GM19455 (cell line): ENCODE data around the gene MST1.
"Not testable (repeated sequence)": the region's sequence is repeated elsewhere in the genome, so short reads cannot be mapped to it uniquely, and the experiment has no call there.

ENCODE experiments used
- ATAC-seq: cut with Tn5 transposase; IDR thresholded peaks from one replicate; pipeline ENCODE4 v1.9.1; 2021; ENCODE audit not compliant: unreplicated experiment

Gene MST1

DNA sequence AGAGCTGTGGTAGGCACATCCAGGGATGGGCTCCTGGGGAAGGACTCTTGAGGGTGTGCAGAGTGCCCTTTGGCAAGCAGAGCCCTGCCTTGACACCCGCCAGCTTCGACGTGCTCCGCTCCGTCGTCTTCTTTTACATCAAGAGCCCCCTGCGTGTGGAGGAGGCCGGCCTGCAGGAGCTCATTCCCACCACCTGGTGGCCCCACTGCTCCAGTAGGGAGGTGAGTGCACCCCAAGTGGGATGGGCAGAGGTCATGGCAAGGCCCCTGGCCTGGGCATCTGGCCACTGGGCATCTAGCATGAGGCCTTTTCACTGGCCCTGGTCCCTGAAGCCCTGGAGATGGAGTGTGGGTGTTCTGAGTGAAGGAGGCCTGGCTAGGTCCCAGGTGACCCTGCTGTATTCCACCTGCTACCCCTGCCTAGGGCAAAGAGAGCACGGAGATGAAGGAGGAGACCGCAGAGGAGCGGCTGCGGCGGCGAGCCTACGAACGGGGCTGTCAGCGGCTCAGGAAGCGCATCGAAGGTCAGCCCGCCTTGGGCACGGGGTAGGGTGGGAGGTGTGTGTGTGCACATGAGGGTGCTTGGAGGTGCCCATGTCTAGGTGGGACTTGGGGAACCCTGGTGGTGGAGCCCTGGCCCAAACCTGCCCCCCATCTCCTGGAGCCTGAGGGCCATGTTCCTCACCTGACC, 12.3 kb upstream of the MST1 start:
- ATAC-seq: no peak

DNA sequence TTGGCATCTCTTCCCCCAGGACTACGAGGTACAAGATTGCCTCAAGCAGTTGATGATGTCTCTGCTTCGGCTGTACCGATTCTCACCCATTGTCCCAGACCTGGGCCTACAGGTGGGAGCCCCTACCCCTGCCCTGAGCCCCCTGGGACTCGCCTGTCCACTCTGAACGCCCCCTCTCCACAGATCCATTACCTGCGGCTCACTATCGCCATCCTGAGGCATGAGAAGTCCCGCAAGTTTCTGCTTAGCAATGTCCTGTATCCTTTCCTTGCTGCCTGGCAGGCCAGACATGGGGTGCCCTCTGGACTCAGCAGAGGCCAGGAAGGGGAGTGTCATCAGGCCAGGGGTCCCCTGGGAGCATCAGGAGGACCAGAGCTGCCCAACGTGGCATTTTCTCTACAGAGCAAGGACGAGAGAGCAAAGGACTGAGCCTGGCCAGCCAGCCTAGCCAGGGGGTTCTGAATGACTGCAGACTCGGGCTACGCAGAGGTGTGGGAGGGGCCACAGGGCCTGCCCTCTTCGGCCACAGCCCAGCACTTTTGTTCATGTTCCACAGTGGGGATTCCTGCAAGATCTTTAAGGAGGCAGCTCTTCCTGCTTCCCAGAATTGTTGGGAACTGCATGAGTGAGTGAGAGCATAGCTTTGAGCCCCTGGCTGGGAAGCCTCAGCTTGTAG, 11.3 kb upstream of the MST1 start:
- ATAC-seq: no peak

- ATAC-seq: no peak
Measured at GRCh38 chr3:49700014-49700413, 10.7 kb upstream of the MST1 start.

DNA sequence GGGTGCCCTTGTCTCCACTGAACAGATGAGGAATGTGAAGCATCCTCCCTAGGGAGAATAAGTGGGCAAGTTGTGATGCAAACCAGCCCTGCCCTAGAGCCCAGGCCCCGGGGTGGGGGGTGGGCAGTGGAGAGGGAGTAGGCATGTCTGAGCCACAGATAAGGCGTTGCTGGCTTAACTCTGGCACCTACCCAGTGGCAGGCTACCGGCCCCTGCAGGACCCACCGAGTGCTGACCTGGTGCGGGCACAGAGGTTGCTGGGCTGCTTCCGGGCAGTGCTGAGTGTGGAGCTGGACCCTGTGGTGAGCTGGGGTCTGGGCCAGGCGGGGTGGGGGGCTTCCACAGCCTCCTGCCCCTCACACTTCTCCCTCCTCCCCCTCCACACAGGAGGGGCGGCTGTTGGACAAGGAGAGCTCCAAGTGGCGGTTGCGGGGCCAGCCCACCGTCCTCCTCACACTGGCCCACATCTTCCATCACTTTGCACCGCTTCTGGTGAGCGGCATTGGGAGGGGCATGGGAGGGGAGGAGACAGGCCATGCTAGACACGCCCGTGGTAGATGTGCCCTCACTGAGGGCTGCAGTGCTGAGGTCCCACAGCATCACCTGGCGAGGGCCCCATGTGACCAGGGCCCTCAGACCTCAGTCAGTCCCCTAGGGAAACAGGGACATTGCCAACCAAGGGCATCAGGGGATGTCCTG, 10.2 kb upstream of the MST1 start:
- no peak for ATAC-seq

GRCh38 chr3:49695350-49696015, 6.2 kb upstream of the MST1 start:
- ATAC-seq: not testable (repeated sequence)

GRCh38 chr3:49694409-49695070, 5.3 kb upstream of the MST1 start:
- ATAC-seq: not testable (repeated sequence)

DNA sequence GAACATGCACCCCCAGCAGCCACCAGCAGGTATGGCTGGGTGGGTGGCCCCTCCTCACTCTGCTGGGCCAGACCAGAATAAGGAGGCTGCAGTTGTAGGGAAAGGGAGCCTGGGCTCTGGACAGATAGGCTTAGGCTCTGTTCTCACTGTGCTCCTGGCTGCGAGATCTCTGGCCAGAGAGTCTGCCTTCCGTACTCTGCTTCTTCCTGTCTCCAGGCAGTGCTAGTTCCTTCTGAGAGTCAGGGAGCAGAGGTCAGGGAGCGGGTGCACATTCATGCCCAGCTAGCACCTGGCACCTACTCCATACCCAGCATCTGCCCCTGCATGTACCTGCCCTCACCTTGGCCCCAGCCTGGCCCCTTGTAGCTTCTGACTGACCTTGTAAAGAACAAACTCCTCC, 2.2 kb upstream of the MST1 start:
- ATAC-seq: not testable (repeated sequence)

DNA sequence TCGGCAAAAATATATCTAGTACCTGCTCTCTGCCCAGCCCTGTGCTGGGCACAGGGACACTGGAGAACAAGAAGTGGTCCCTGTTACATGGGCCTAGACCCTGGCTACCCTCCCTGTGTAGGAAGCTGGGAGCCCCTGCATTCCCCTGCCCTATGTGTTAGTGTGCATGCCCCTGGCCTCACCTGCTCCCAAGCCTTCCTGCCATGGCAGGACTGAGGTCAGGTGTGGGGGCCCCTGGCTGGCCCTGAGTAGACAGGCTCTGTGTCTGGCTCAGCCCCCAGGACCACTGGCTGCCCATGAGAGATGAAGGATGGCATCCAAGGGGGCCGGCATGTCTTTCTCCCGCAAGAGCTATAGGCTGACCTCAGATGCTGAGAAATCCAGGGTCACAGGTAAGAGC, 1.6 kb upstream of the MST1 start:
- ATAC-seq: not testable (repeated sequence)

DNA sequence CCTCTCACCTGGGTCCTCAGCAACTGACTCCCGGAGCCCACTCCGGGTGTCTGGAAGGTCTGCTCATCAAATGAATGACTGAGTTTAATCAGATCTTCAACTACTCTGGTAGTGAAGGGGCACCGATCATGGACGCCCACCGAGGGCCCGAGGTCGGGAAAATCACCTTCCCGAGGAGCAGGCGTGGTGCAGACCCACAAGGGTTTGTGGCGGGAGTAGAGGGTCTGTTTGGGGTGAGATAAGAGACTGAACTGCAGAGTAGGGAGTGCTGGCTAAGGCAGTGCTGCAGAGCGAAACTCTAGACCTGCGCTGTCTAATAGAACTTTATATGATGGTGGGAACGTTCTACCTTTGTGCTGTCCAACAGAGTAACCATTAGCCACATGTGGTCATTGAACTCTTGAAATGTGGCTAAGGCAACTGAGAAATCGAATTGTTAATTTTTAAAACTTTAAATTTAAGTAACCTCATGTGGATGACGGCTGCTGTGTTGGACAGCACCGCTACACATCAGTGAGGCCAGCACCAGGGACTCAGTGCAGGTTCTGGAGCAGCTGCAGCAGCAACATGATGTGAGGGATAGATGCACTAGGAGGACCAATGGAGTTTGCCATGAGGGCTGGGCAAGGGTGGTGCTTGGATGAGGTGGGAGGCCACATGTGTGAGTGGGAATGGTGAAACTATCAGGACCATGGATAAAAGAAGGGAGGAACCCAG, 792 bp upstream of the MST1 start:
- not testable (repeated sequence) for ATAC-seq

- not testable (repeated sequence) for ATAC-seq
Measured at GRCh38 chr3:49688338-49689045, 782 bp downstream of the MST1 start.

- ATAC-seq: not testable (repeated sequence)
Measured at GRCh38 chr3:49687424-49687795, 1.9 kb downstream of the MST1 start.

DNA sequence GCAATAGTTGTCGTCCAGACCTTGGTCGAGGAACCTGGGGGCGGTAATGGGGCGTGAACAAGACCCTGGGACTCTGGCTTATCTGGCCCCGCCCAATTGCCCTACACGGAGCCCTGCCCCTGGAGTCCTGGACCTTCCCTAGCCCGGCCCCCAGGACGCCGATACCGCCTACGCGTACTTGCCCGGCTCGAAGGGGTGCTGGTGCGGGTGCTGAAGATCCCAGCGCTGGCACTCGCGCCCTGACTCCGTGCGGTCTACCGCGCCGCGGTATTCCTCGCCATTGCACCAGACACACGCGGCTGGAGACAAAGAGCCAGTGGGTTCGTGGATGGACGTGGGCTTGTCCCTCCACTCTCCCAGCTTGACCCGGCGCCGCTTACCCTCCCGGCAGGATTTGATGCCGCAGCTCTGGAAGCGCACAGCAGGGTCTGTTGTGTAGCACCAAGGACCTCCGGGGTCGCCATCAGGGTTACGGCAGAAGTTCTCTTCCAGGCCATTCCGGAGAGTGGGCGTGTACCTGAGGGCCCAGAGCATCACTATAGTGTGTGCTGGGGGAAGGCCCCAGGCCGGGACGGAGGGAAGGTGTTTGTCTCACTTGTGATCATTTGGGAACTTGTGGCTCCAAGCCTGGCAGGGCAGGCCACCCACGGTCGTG, 2.4 kb downstream of the MST1 start:
- not testable (repeated sequence) for ATAC-seq

GRCh38 chr3:49686346-49686745, 2.9 kb downstream of the MST1 start:
- ATAC-seq: not testable (repeated sequence)

- not testable (repeated sequence) for ATAC-seq
Measured at GRCh38 chr3:49685846-49686245, 3.4 kb downstream of the MST1 start.

DNA sequence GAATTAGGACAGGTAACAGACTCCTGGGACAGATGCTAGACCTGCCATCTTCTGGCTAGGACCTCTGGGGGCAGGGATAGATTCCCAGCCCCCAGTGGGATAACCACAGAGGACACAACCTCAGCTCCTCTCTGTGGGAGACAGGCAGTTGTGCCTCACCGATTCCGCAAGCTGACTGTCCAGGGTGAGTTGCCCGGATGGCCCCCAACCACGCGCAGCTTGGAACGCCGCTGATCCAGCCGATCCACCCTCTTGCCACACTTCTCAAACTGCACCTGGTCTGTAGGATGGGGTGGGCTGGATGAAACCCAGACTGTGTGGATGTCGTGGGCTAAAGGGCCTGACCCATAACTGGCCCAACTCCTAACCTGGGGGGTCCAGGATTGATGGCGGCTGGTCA, 4.2 kb downstream of the MST1 start:
- not testable (repeated sequence) for ATAC-seq

DNA sequence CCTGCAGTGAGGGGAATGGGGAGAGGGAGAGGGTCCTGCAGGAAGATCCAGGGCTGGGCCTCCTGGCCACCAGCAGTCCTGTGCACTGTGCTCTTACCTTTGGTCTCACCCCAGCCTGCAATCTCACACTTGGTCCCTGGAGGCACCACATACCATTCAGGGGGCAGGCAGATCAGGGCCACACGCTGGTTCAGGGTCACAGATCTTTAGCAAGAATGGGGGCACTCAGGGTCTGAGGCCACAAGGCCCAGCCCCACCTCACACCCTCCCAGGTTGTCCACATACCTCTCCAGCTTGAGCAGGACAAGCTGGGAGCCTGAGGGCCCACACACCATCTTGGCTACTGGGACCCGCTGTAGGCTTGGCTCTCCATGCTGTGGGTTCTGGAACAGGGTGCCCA, 4.8 kb downstream of the MST1 start:
- ATAC-seq: not testable (repeated sequence)

DNA sequence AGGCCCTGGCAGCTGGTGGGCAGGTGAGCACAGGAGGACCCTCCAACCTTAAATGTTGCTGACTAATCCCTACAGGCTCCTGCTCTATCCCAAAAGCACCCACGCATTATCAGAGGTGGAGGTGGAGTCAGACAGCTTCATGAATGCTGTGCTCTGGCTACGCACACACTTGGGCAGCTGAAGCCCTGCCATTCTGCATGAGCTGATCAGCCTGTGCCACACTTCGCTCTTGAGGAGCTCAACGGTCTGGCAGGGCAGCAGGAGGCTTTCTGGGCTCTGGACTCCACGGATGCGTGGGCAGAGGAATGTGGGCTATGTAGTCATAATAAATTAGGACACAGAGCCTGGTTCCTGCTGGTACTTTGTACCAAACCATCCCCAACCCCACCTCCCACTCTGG, 6.1 kb downstream of the MST1 start:
- no peak for ATAC-seq

DNA sequence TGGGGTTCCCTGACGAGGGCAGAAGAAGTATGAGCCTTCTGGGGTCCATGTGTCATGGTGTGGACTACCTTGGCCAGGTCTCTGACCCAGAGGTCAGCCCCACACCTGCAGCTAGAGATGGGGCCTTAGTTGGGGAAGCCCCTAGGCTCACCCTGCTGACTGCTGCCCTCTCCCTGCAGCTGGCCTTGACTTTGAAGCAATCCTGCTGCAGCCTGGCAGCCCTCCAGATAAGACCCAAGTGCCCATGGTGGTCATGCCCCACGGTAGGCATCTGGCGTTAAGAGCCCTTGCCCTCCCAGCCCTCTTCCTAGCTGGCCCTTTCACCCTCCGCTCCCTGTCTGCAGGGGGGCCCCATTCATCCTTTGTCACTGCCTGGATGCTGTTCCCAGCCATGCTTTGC, 7.7 kb downstream of the MST1 start:
- ATAC-seq: no peak

GRCh38 chr3:49681232-49681522, 8.1 kb downstream of the MST1 start:
- ATAC-seq: no peak
